A673 (cell line): ENCODE results near the gene STX5.

Experiments
- EZH2 ChIP-seq: fragments of 200-600 bp; sonication (generic); IDR thresholded peaks from 2 replicates; pipeline ENCODE4 v1.6.1; 2017; ENCODE audit warnings: borderline replicate concordance, low read depth, mild to moderate bottlenecking, mixed read lengths, antibody characterized with exemption, low read length; ENCODE audit not compliant: poor library complexity, severe bottlenecking
- TF ChIP-seq, protein P1 (sequence below): fragments of 300-800, 200-600 bp; sonication (generic); conservative IDR thresholded peaks from 2 replicates; pipeline ENCODE4 v1.5.1; 2017; ENCODE audit warnings: low read depth, mild to moderate bottlenecking, antibody characterized with exemption, low read length, moderate library complexity, mixed read lengths

DNA sequence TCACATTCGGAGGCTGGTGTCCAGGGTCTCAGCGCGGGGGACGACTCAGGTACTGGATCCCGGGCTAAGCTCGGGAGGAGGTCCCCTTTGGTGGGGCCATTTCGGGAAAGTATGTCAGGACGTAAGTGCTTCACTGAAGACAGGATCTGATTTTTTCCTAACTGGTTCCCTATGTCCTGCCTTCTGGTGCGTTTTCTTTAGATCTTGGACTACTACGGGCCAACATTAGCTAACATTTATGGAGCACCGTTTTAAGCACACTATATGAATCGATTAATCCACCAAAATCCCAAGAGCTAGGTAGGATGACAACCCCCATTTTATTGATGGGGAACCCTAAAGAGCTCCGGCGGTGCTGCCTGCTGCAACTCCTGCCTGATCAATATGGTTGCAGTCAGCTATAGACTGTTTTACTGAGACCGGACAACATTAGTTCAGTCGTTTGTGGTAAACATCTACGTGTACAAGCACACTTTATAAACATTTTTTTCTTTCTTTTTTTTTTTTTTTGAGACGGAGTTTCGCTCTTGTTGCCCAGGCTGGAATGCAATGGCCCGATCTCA, 24.6 kb upstream of the STX5 start:
- TF ChIP-seq, protein P1, sequence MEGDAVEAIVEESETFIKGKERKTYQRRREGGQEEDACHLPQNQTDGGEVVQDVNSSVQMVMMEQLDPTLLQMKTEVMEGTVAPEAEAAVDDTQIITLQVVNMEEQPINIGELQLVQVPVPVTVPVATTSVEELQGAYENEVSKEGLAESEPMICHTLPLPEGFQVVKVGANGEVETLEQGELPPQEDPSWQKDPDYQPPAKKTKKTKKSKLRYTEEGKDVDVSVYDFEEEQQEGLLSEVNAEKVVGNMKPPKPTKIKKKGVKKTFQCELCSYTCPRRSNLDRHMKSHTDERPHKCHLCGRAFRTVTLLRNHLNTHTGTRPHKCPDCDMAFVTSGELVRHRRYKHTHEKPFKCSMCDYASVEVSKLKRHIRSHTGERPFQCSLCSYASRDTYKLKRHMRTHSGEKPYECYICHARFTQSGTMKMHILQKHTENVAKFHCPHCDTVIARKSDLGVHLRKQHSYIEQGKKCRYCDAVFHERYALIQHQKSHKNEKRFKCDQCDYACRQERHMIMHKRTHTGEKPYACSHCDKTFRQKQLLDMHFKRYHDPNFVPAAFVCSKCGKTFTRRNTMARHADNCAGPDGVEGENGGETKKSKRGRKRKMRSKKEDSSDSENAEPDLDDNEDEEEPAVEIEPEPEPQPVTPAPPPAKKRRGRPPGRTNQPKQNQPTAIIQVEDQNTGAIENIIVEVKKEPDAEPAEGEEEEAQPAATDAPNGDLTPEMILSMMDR = no peak
- TF ChIP-seq EZH2 = no peak
